Left colon (tissue), 2 donors: ENCODE measurements around the gene AP1M1. TPM values are rescaled to one million over a fixed set of nuclear protein-coding genes. Genes with fewer than 3 reads are reported as not detected.

Source experiments
- ATAC-seq: fragments of 200-7000 bp; cut with Tn5 transposase; one replicate; pipeline ENCODE4 v1.9.1; 2020; ENCODE audit warnings: mild to moderate bottlenecking, moderate library complexity
- DNase-seq, 2 donors: peaks; one replicate each; pipeline ENCODE4 v3.0.0-alpha.2; 2020
- intact Hi-C, 2 donors: fragments of 100-400 bp; cut with DNase I in 1 of 2; cut with micrococcal nuclease in 1 of 2; formaldehyde crosslinking; loops; one replicate each; pipeline versions ENCODE4 v1.11.2 to v1.14.0; 2022; cut with DNase I, micrococcal nuclease
- total RNA-seq, 2 donors: library from RNA; stranded (reverse); fragmentation: NEBNext Ultra II Directional; extraction: Animal tissue kit (Norgen Biotek cat#: 25700); gene quantifications; one replicate each; pipeline ENCODE4 v1.2.1, GENCODE V29; 2021
- donor health status: DM: no; HTN: no; CAD: no.
- donor health status: DM: yes; HTN: yes; CAD: no.

The AP1M1 gene
- total RNA-seq, 2 donors from 2014 or later: 22.2 to 26.5 TPM

DNA sequence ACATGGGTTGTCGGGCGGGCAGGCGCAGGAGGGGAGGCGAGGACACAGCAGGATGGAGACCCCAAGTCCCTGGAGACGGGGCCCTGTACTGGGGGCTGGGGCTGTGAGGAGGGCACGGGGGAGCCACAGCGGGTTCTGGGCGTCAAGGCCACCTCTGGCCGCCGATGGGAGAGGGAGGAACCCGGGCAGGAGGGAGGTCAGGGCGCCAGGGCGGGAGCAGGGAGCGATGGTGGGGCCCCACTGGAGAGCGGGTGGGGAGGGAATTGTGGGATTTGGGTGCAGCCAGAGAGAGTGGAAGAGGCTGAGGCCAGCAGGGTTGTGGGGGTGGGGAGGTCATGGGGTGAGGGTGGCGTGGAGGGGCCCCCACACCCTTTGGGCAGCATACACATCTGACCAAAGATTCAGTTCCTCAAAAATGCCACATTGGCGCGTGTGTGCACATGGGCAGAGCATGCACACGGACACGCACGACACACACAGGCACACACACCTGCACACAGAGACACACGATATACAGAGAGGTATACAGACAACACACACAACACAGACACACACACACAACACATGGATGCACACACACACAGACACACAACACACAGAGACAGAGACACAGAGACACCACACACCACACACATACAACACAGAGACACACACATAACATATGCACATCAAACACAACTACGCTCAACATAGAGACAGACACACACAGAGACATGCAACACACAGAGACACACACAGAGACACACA lies 54.9 kb downstream of the AP1M1 start:
- intact Hi-C loops: loop anchor here in 1 of 2 donors (10.0 kb wide), 1 partner anchor 132 kb away; no protein-coding TSS in a partner anchor
- DNase-seq (peak; percentile 36 to 46), ATAC-seq (no peak)

DNA sequence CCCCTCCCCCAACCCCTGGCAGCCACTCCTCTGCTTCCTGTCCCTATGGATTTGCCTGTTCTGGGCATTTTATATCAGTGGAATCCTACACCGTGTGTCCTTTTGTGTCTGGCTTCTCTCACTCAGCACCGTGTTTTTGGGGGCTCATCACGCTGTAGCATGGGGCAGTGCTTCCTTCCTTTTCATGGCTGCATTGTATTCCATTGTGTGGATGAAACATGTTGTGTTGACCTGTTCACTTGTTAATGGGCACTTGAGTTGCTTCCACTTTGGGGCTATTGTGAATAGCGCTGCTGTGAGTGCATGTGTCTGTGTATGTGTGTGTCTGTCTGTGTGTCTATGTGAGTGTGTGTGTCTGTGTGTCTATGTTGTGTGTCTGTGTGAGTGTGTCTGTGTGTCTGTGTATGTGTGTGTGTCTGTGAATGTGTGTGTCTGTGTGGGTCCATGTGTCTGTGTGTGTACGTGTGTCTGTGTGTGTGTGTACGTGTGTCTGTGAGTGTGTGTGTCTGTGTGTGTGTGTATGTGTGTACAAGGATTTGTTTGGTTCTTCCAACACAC lies 57.2 kb downstream of the AP1M1 start:
- DNase-seq: no peak
- intact Hi-C loops: loop anchor here in 1 of 2 donors (10.0 kb wide), 1 partner anchor 130 kb away; no protein-coding TSS in a partner anchor
- no peak for ATAC-seq

DNA sequence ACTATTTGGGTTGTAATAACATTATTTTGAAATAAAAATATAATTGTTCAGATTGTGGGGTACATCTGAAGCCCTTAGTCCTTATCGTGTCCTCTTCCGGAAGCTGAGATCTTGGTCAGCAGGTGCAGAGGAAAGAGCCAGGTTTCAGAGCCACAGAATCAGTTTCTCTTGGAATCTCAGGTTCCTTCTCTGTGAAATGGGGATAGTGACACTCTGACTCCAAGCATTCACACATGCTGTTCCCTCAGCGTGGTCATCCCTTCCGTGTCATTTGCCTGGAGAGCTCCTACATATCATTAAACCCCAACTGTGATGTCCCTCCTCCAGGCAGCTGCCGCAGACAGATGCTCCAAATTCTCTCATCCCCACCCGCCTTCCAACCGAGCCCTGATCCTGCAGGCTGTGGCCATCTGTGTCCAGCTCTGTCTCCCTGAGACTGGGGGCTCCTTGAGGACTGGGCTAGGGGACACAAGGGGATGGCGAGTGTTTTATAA lies 59.8 kb downstream of the AP1M1 start:
- intact Hi-C loops: loop anchor here in 1 of 2 donors (10.0 kb wide), 1 partner anchor 127 kb away; no protein-coding TSS in a partner anchor
- ATAC-seq: no peak
- DNase-seq: no peak

DNA sequence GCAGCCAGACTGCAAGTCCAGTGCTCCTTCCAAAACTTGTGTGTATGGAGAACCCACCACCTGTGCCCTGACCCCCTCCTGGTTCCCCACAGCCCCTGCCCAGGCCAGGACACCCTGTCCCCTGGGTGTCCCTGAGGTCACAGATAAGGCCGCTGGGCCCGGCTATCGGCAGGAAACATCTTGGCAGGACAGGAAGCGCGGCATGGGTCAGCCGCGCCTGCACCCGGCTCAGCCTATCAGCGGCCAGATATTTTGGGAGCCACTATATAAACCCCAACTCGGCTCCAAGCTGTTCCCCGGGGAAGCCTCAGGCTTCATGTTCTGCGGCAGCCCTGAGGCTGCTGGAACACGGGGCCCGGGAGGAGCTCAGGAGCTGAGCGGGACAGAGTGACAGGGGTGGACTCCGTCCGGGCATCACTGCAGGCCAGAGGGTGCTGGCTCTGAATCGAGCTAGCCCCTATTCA lies 60.8 kb downstream of the AP1M1 start:
- intact Hi-C loops: loop anchor here in 1 of 2 donors (10.0 kb wide), 1 partner anchor 126 kb away; no protein-coding TSS in a partner anchor
- DNase-seq: peak in 1 of 2 donors; percentile 54
- ATAC-seq: no peak

DNA sequence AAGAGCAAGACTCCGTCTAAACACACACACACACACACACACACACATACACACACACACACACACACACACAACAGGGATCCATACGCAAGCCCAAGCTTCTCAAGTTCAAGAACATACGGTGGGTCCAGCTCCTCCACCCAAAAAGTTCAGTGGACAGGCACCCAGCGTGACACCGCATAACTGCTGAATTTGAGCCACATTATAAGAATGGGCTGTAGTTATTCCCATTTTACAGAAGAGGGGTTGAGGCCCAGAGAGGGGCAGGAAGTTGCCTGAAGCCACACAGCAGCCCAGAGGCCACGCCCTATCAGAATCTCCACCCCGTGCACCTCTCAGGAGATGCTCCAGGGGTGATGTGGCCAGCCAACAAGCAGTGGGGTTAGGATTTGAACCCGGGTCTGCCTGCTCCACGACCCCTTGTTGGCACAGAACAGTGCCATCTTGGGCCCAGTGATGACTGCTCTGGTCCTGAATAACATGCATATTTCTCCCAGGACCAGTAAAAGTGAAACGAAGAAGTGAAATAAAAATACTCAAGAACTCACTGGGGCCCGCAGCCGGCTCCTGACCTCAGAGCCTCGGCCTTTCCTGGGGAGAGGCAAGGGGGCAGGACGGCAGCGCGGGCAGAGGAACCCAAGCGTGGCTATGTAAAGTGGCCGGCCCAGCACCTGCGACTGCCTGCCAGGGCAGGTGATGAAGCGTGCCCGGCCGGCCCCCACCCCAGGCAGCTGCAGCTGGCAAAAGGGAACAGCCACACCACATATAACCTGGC lies 61.9 kb downstream of the AP1M1 start:
- ATAC-seq: peak; percentile 22
- DNase-seq: peak; percentile 39 to 56
- intact Hi-C loops: loop anchor here in 1 of 2 donors (10.0 kb wide), 1 partner anchor 125 kb away; no protein-coding TSS in a partner anchor

DNA sequence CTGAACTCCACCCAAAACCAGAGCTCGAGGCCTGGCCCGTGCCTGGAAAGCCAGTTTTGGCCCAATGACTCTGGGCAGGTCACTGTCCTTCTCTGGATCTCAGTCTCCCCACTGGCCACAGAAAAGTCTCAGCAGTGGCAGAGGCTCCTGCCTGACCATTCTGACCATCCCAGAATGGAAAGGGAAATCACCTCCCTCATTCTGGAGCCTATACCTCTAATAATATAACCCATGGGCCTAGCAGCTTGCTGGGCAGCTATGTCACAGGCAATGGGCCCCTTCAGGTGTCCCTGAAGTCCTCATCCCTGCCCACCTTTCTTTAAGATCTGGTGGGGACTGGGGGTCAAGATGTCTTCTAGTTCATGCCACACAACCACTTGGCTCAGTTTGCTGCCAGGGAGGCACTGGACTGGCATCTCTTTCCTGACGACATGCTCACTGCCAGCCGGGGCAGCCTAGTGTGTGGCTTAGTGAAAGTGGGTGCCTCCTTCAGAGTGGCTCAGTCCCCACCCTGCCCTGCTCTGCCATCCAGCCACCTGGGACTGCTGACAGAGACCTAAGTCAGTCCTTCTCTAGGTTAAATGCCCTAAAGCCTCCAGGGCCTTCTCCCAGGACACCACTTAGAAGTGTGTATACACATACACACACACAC lies 62.6 kb downstream of the AP1M1 start:
- intact Hi-C loops: no loop called here
- ATAC-seq (no peak), DNase-seq (no peak)

DNA sequence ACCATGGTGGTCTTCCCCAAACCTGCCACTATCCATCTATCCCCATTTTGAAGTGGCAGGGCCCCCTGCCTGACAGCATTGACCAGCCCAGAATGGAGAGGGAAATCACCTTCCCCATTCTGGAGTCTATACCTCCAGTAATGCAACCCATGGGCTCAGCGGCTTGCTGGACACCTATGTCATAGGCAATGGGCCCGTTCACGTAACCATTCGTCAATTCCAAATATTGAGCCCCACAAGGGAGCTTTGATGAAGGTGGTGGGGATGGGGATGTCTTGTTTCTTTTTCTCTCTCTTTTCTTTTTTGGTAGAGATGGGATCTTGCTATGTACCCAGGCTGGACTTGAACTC lies 63.1 kb downstream of the AP1M1 start:
- DNase-seq (no peak), ATAC-seq (no peak)
- intact Hi-C loops: no loop called here

DNA sequence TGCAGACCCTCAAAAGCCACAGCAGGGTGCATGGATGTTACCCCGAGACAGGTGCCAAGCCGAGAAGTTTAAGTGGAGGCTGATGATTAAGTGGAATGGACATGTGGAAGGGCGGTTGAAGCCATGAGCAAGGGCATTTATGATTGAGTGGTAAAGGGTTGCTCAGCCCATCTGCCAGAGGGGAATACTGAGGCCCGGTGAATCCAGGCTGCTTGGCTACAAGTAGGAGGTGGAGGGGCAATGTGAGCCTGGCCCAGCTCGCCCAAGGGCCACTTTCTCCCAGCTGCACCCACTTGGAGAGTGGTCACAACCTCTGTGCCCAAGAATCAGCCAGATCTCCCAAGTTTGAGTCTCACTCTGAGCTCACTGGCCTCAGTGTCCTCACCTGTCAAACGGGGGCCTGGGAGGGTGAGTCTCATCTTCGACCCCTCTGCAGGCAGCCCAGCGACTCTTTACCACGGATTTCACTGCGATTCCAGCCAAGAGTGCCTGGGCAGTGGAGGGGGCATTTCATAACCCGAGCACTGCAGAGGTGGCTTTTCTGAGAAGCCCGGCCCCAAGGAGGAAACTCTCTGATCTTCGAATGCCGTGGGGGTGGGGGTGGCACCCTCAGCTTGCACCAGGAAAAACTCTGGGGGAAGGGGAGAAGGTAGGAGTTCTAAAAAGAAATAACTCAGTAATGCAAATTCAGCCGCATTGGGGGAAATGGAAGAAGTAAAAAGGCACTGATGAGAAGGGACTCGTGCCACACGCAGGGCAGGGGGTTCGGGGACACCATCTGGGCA lies 64.1 kb downstream of the AP1M1 start:
- DNase-seq (no peak), ATAC-seq (no peak)
- intact Hi-C loops: no loop called here

DNA sequence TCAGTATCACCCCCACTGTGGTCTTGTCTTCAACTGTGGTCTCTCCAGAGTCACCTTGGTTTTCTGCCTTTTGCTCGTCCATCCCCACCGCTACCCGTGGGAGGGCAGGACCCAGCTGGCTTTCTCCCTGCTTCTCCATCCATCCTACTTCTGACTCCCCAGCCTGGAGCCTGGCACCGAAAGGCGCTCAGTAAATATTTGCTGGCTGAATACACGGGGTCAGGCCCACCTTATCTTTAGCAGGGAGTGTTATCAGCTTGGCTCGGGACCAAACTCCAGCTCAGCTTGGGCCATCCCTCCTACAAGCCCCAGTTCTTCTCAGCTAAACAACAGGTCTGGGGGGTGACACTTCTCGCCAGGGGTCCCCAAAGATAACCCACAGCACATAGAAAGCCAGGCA lies 64.9 kb downstream of the AP1M1 start:
- ATAC-seq: peak; percentile 89
- intact Hi-C loops: no loop called here
- peak; percentile 53 to 65 for DNase-seq

DNA sequence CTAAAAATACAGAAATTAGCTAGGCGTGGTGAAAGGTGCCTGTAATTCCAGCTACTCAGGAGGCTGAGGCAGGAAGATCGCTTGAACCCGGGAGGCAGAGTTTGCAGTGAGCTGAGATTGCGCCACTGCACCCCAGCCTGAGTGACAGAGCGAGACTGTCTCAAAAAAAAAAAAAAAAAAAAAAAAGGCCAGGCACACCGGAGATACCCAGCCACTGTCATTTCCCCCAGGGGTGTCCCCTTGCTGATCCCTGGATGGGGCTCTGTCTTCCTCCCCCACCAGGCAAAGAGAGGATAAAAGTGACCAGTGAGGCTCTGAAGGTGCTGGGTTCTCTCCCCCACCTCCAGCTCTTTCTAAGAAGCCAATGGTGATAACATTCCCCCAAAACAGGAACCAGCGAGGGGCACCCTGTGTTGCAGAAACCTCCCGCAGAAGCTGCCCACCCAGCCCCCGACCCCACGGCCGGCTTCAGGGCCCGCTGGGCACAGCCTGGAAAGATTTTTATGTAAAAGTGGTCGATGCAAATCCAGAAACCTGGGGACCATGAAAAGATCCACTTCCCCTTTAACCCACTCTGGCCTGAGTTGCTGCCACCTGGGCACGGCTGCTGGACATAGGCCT lies 65.5 kb downstream of the AP1M1 start:
- intact Hi-C loops: no loop called here
- DNase-seq (no peak), ATAC-seq (no peak)

DNA sequence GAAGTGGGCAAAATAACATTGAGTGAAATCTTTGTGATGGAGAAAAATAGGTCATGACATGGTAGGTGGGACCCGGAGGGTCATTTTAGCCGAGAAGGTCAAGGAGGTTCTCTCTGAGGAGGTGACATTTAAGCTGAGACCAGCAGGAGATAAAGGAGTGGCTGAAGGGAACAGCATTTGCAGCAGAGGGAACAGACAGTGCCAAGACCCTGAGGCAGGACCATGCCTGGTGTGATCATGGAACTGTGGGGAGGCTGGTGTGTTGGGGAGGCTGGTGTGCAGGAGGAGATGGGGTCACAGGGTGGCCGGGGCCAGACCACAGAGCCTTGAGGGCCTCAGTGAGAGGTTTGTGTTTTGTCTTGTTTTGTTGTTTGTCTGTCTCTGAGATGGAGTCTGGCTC lies 67.5 kb downstream of the AP1M1 start:
- ATAC-seq (no peak), DNase-seq (no peak)
- intact Hi-C loops: loop anchor here in 1 of 2 donors (5.0 kb wide), 1 partner anchor 92 kb away; no protein-coding TSS in a partner anchor

DNA sequence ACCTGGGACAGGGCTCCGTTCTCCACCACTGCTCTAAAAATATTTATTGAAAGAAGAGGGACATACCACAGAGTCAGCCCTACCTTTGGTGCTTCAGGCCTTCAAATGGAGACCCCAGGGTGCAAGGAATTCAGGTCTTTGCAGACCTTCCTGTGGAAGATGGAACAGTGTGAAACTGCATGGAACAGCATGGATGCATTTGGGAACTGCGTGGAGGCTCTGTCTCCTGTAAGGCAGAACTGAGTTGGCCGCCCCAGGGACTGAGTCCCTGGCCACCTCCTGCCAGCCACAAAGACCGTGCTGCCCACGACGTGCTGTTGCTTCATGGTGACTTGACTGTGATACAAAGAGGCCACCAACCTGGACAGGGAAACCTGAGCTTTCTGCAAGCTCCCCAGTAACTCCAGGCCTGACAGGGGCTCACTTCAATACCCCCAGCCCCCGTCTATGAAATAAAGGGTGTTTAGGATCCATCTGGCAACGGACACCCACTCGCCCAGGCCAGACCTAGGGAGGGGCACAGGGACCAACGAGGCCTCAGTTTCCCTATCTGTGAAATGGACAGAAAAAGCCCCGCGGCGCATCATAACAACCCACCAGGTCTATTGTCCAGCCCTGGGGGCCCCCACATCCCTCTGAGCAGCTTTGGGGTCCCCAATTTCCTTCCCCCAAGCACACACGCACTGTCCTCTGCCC lies 68.3 kb downstream of the AP1M1 start:
- DNase-seq: no peak
- intact Hi-C loops: loop anchor here in 1 of 2 donors (5.0 kb wide), 1 partner anchor 91 kb away; no protein-coding TSS in a partner anchor
- no peak for ATAC-seq

DNA sequence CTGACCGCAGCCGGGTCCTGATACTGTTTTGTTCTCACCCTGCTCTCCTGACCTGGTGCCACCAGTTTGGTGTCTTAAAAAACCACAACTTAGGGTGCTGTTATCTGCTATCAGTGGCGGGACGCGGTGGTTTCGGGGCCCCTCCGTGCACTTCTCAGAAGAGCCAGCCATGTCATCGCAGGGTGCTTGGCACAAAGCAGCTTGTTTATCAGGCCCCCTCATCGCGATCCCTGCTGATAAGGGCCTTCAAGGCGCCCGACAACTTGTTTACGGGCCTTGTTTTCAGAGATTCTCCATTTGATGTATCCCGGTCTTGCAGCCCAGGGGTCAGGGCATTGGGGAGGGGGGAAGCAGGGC lies 68.9 kb downstream of the AP1M1 start:
- no peak for ATAC-seq
- no peak for DNase-seq
- intact Hi-C loops: loop anchor here in 1 of 2 donors (5.0 kb wide), 1 partner anchor 91 kb away; no protein-coding TSS in a partner anchor

DNA sequence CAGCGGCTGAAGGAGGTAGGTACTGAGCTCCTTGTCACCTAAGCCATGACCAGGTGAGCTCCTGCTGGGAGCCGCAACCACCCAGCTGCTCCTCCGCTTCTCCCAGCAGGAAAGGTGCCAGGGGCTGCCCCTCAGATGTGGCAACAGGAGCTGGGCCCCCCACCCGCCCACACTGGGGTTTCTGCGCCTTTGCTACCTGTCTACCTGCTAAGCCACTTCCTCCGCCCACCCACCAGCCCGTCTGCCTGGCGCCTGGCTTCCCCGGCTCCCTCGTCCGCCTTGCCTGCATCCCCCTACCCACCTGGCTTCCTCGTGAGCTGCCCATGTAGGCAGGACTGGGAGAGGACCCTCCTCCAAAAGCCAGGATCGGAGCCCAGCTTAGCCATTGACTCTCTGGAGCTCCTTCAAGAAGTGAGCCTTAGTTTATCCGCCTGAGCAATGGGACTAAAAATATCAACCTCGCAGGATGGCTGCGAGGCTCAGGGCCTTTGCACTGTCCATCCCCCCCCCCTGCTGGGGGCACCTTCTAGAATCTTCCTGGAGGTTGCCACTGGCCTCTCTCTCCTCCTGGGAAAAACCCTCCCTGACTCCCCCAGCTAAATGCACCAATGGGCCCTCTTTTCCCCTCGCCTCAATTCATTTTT lies 71.1 kb downstream of the AP1M1 start:
- intact Hi-C loops: loop anchor here in 1 of 2 donors (5.0 kb wide), 1 partner anchor 89 kb away; no protein-coding TSS in a partner anchor
- ATAC-seq (no peak), DNase-seq (no peak)

DNA sequence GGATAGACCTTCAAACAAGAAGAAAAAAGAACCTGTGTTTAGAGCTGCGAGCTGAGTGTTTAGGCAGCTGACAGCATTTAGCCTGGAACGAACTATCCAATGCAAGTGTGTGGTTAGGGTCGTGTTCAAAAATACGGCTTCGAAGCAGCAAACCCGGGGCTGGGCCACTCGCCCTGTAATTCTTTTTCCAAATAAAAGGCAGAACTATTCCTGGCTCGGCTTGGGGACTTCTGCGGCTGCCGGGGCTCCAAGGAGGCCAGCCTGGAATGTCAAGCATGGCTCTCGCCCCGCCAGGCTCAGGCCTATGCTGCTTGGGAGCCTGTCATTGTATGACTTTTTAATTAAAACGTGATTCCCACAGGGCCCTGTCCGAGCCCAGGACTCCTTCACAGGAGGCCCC lies 75.2 kb downstream of the AP1M1 start:
- intact Hi-C loops: no loop called here
- ATAC-seq (no peak), DNase-seq (no peak)

DNA sequence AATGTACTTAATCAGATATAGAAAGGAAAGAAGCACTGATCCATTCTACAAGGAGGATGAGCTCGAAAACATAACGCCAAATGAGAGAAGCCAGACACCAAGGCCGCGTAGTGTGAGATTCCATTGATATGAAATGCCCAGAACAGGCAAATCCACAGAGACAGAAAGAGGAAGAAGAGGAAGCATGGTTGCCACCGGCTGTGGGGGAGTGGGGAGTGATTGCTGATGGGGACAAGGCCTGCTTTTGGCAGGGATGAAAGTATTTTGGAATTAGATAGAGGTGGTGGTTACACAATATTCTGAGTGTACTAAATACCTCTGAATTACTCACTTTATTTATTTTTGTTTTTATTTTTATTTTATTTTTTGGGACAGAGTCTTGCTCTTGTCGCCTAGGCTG lies 76.7 kb downstream of the AP1M1 start:
- intact Hi-C loops: no loop called here
- DNase-seq: no peak
- ATAC-seq: no peak

DNA sequence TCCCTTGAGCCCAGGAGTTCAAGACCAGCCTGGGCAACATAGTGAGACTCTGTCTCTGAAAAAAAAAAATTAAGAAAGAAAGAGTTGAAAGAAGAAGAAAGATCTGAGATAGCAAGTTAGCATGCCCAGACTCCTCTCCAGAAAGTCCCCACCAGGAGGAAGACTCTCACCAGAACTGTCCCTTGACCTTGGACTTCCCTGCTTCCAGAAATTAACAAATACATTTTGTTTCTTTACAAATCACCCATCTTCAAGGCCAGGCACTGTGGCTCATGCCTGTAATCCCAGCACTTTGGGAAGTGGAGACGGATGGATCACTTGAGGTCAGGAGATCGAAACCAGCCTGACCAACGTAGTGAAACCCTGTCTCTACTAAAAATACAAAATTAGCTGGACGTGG lies 82.6 kb downstream of the AP1M1 start:
- no peak for DNase-seq
- no peak for ATAC-seq
- intact Hi-C loops: no loop called here
